H1 (cell line): Measurements from ENCODE around the gene CPSF4. TPM values are rescaled to one million over a fixed set of nuclear protein-coding genes. Genes with fewer than 3 reads are reported as not detected.

Source experiments
- CTCF ChIA-PET: fragments of 300-600 bp; sonication (Branson Sonifier 250); formaldehyde crosslinking; loops from one replicate; lab custom pipeline; 2021; ENCODE audit not compliant: partially characterized antibody; lab: Charles Lee
- POLR2A ChIA-PET: fragments of 300-600 bp; sonication (Branson Sonifier 250); formaldehyde crosslinking; loops from one replicate; lab custom pipeline; 2021; ENCODE audit warnings: inconsistent platforms; ENCODE audit not compliant: partially characterized antibody; lab: Charles Lee
- DNase-seq, 2 experiments: peaks; one replicate each; pipeline versions ENCODE4 v3.0.0 to v3.0.0-alpha.2; 2010 to 2022; ENCODE audit warnings: low spot score in 2 of 2, low read depth in 1 of 2, mixed read lengths in 1 of 2
- FAIRE-seq: peaks from 2 replicates; lab custom pipeline; 2011; peaks lifted over from hg19 to GRCh38; lab: Jason Lieb, UNC
- H2AFZ ChIP-seq: 2 replicates; pipeline ENCODE4 v1.8.1; 2012; ENCODE audit warnings: low read length, inconsistent platforms
- H2AK5ac ChIP-seq: 2 replicates; pipeline ENCODE4 v1.6.1; 2013; ENCODE audit warnings: low read depth, low read length
- H2BK120ac ChIP-seq: replicated peaks from 2 replicates; pipeline ENCODE3; 2013; ENCODE audit warnings: low read depth, low read length, inconsistent platforms
- H2BK12ac ChIP-seq: 2 replicates; pipeline ENCODE4 v1.6.1; 2013; ENCODE audit warnings: low read depth, low read length
- H2BK15ac ChIP-seq: 2 replicates; pipeline ENCODE4 v1.6.1; 2013; ENCODE audit warnings: low read length
- H2BK20ac ChIP-seq: 2 replicates; pipeline ENCODE4 v1.6.1; 2013; ENCODE audit warnings: low read length
- H2BK5ac ChIP-seq: 2 replicates; pipeline ENCODE4 v1.6.1; 2013; ENCODE audit warnings: low read depth, low read length
- H3K14ac ChIP-seq: 2 replicates; pipeline ENCODE4 v1.6.1; 2013; ENCODE audit warnings: inconsistent platforms; ENCODE audit not compliant: insufficient read length
- H3K18ac ChIP-seq: 2 replicates; pipeline ENCODE4 v1.6.1; 2013; ENCODE audit warnings: low read length; ENCODE audit errors: extremely low read depth
- H3K23ac ChIP-seq: 2 replicates; pipeline ENCODE4 v1.6.1; 2013; ENCODE audit warnings: inconsistent platforms; ENCODE audit not compliant: insufficient read length
- H3K23me2 ChIP-seq: 2 replicates; pipeline ENCODE4 v1.6.1; 2013; ENCODE audit warnings: low read depth, low read length
- H3K27ac ChIP-seq: 2 replicates; pipeline ENCODE4 v1.6.1; 2011; ENCODE audit warnings: low read depth, low read length, inconsistent platforms
- H3K27me3 ChIP-seq, 4 experiments: replicated peaks in 1 of 4; 1 replicate in 1 of 4; 2 replicates in 3 of 4; pipeline versions ENCODE4 v1.6.1 to v1.8.1; 2011 to 2013; ENCODE audit warnings: low read length in 3 of 4, mild to moderate bottlenecking in 3 of 4, inconsistent platforms in 2 of 4, mixed read lengths in 2 of 4, moderate library complexity in 1 of 4; ENCODE audit not compliant: control insufficient read depth in 3 of 4, insufficient read depth in 3 of 4; ENCODE audit errors: extremely low read depth in 1 of 4
- H3K36me3 ChIP-seq, 4 experiments: 2 replicates each; pipeline versions ENCODE4 v1.6.1 to v1.8.1; 2011 to 2013; ENCODE audit warnings: mild to moderate bottlenecking in 4 of 4, low read length in 3 of 4, moderate library complexity in 2 of 4, control low read depth in 1 of 4, inconsistent platforms in 1 of 4; ENCODE audit not compliant: insufficient read depth in 4 of 4, control insufficient read depth in 2 of 4
- H3K4ac ChIP-seq: replicated peaks from 2 replicates; pipeline ENCODE3; 2013; ENCODE audit warnings: low read length, low read depth, mixed read lengths, inconsistent platforms; ENCODE audit not compliant: insufficient read length
- H3K4me1 ChIP-seq, 4 experiments: replicated peaks in 1 of 4; 1 replicate in 1 of 4; 2 replicates in 3 of 4; pipeline versions ENCODE4 v1.6.1 to v1.8.1; 2011 to 2013; ENCODE audit warnings: low read length in 3 of 4, inconsistent platforms in 2 of 4, mixed read lengths in 1 of 4; ENCODE audit not compliant: insufficient read depth in 4 of 4, control insufficient read depth in 3 of 4
- H3K4me2 ChIP-seq, 2 experiments: 2 replicates each; pipeline versions ENCODE4 v1.6.1 to v1.8.1; 2011 to 2013; ENCODE audit warnings: low read depth in 2 of 2, low read length in 2 of 2, control low read depth in 1 of 2, inconsistent platforms in 1 of 2, mild to moderate bottlenecking in 1 of 2; ENCODE audit not compliant: insufficient read depth in 1 of 2
- H3K4me3 ChIP-seq, 4 experiments: fragments of 200-600, 300-600 bp in 1 of 4; sonication (generic), shearing (Covaris generic), sonication (Bioruptor Twin) in 1 of 4; 2 replicates each; pipeline versions ENCODE4 v1.5.1 to v1.8.1; 2011 to 2016; ENCODE audit warnings: low read length in 4 of 4, low read depth in 3 of 4, control low read depth in 2 of 4, inconsistent platforms in 2 of 4, mild to moderate bottlenecking in 2 of 4, mixed read lengths in 1 of 4, moderate library complexity in 1 of 4; ENCODE audit not compliant: insufficient read depth in 2 of 4; ENCODE audit errors: extremely low read depth in 1 of 4
- H3K56ac ChIP-seq: replicated peaks from 2 replicates; pipeline ENCODE3; 2013; ENCODE audit warnings: low read depth, mild to moderate bottlenecking, mixed read lengths, low read length, inconsistent platforms; ENCODE audit not compliant: insufficient read length
- H3K79me1 ChIP-seq: 2 replicates; pipeline ENCODE4 v1.6.1; 2013; ENCODE audit warnings: low read depth, low read length, control low read depth
- H3K79me2 ChIP-seq, 2 experiments: 2 replicates each; pipeline versions ENCODE4 v1.6.1 to v1.8.1; 2012 to 2013; ENCODE audit warnings: low read length in 2 of 2, mild to moderate bottlenecking in 2 of 2, inconsistent platforms in 1 of 2; ENCODE audit not compliant: insufficient read depth in 2 of 2, control insufficient read depth in 1 of 2
- H3K9ac ChIP-seq, 4 experiments: replicated peaks in 1 of 4; 1 replicate in 1 of 4; 2 replicates in 3 of 4; pipeline versions ENCODE4 v1.6.1 to v1.8.1; 2011 to 2013; ENCODE audit warnings: low read depth in 3 of 4, low read length in 3 of 4, control low read depth in 2 of 4, mild to moderate bottlenecking in 2 of 4, moderate library complexity in 2 of 4, inconsistent platforms in 1 of 4; ENCODE audit errors: extremely low read depth in 1 of 4
- H3K9me3 ChIP-seq, 2 experiments: 2 replicates each; pipeline versions ENCODE4 v1.6.1 to v1.8.1; 2012 to 2013; ENCODE audit warnings: mild to moderate bottlenecking in 2 of 2, moderate library complexity in 2 of 2, control low read depth in 1 of 2, inconsistent platforms in 1 of 2, low read depth in 1 of 2, low read length in 1 of 2, mixed read lengths in 1 of 2; ENCODE audit not compliant: insufficient read depth in 2 of 2
- H4K20me1 ChIP-seq, 2 experiments: replicated peaks in 1 of 2; 2 replicates each; pipeline versions ENCODE3 to v1.8.1; 2011 to 2013; ENCODE audit warnings: inconsistent platforms in 2 of 2, low read length in 2 of 2, mild to moderate bottlenecking in 1 of 2; ENCODE audit not compliant: insufficient read depth in 2 of 2, control insufficient read depth in 1 of 2
- H4K5ac ChIP-seq: 2 replicates; pipeline ENCODE4 v1.6.1; 2013; ENCODE audit warnings: low read length, low read depth, mixed read lengths, inconsistent platforms; ENCODE audit not compliant: insufficient read length
- H4K8ac ChIP-seq: 2 replicates; pipeline ENCODE4 v1.8.0; 2013; ENCODE audit warnings: mild to moderate bottlenecking, moderate library complexity, low read length, inconsistent platforms; ENCODE audit not compliant: insufficient read depth; ENCODE audit errors: extremely low read depth
- H4K91ac ChIP-seq: replicated peaks from 2 replicates; pipeline ENCODE3; 2013; ENCODE audit warnings: low read length, mixed read lengths, inconsistent platforms; ENCODE audit not compliant: insufficient read length
- JUN ChIP-seq: IDR thresholded peaks from 2 replicates; pipeline ENCODE4 v1.6.1; 2011; ENCODE audit warnings: low read depth, mild to moderate bottlenecking, improper control_type of control experiment, low read length
- NANOG ChIP-seq: IDR thresholded peaks from 2 replicates; pipeline ENCODE4 v1.6.1; 2011; ENCODE audit warnings: low read length, low read depth, mild to moderate bottlenecking, inconsistent platforms; ENCODE audit not compliant: insufficient read depth, poor library complexity, severe bottlenecking
- NRF1 ChIP-seq: IDR thresholded peaks from 2 replicates; pipeline ENCODE4 v1.6.1; 2011; ENCODE audit warnings: mild to moderate bottlenecking, low read depth, low read length, improper control_type of control experiment
- RAD21 ChIP-seq, 2 experiments: IDR thresholded peaks in 1 of 2; conservative IDR thresholded peaks in 1 of 2; 2 replicates each; pipeline ENCODE4 v1.6.1; 2011; ENCODE audit warnings: low read depth in 2 of 2, low read length in 2 of 2, improper control_type of control experiment in 1 of 2, inconsistent platforms in 1 of 2, mild to moderate bottlenecking in 1 of 2, moderate library complexity in 1 of 2
- SAP30 ChIP-seq: fragments of 300-600 bp; sonication (generic); IDR thresholded peaks from 2 replicates; pipeline ENCODE4 v1.7.1; 2012; ENCODE audit warnings: low read length, moderate library complexity, mild to moderate bottlenecking, inconsistent platforms; ENCODE audit not compliant: insufficient read depth, insufficient replicate concordance
- TAF7 ChIP-seq: optimal IDR thresholded peaks from 2 replicates; pipeline ENCODE3; 2011; ENCODE audit warnings: low read depth, mild to moderate bottlenecking, inconsistent platforms, low read length, moderate library complexity, borderline replicate concordance
- TCF12 ChIP-seq: IDR thresholded peaks from 2 replicates; pipeline ENCODE4 v1.6.1; 2011; ENCODE audit warnings: low read depth, mild to moderate bottlenecking, low read length
- WGBS, 2 experiments: shearing (Covaris generic) in 1 of 2; methylation state at CpG; one replicate each; pipeline versions ENCODE4 v1.1.6 to v1.1.7; 2013 to 2015; ENCODE audit warnings: low lambda C conversion rate in 2 of 2, mixed read lengths in 2 of 2, inconsistent platforms in 1 of 2, low coverage in 1 of 2, missing lambda C conversion rate in 1 of 2; ENCODE audit not compliant: insufficient replicate concordance in 2 of 2, insufficient coverage in 1 of 2, insufficient read length in 1 of 2; ENCODE audit errors: extremely low coverage in 1 of 2, missing lambda C conversion rate in 1 of 2; 5-methylcytosine and 5-hydroxymethylcytosine counted together
- polyA plus RNA-seq, 7 experiments: library from polyadenylated mRNA; depleted of rRNA in 3 of 7; stranded (reverse) in 5 of 7; unstranded in 2 of 7; fragments of >200 nt in 5 of 7; fragments of 200-250 nt in 2 of 7; gene quantifications; 1 replicate in 5 of 7; 2 replicates in 1 of 7; 4 replicates in 1 of 7; pipeline versions ENCODE4 v1.2.1 to v1.2.3, GENCODE V29; 2011 to 2013; ENCODE audit warnings: missing spikeins in 2 of 7, mixed read lengths in 2 of 7
- total RNA-seq: library from RNA; stranded (reverse); fragmentation: NEBNext Ultra II Directional; extraction: Animal tissue kit (Norgen Biotek cat#: 25700); gene quantifications from 2 replicates; pipeline ENCODE4 v1.2.1, GENCODE V29; 2021
- TF ChIP-seq, protein P1 (sequence below): IDR thresholded peaks from 2 replicates; pipeline ENCODE4 v1.6.1; 2012; ENCODE audit warnings: low read length, inconsistent platforms

The CPSF4 gene
- total and polyA plus RNA-seq, 2 of the 8 experiments (the other 6 are each of a cell fraction or from before 2014, with no cell fraction given), result 77.5 to 103 TPM

GRCh38 chr7:99485094-99485493, 46.4 kb downstream of the CPSF4 start:
- ChIA-PET CTCF (no interaction called here), POLR2A (interaction anchor here (0.6 to 0.7 kb wide), 2 partner anchors 9 to 10 kb away, joined by 3 read pairs; no protein-coding TSS in a partner anchor)
- no peak overlapping the region for H3K4me3 ChIP-seq
- no peak overlapping the region for H3K56ac ChIP-seq
- H2BK20ac ChIP-seq, result no peak overlapping the region
- H2BK12ac ChIP-seq, result no peak overlapping the region
- no peak overlapping the region for H4K5ac ChIP-seq
- DNase-seq, result no peak
- H3K18ac ChIP-seq, result no peak overlapping the region
- no peak overlapping the region for H3K23ac ChIP-seq
- H3K27ac ChIP-seq, result no peak overlapping the region
- H3K79me1 ChIP-seq, result no peaks in the 10 kb centered on the region
- H4K91ac ChIP-seq, result no peak overlapping the region
- no peaks in the 10 kb centered on the region for H3K4me1 ChIP-seq
- 88% methylated on average over 5 of the region's 5 CpGs; no CpG with 5 or more reads in 1 of the 2 experiments for WGBS, 2 experiments
- no peak overlapping the region for H2AFZ ChIP-seq
- no peak overlapping the region for H2BK120ac ChIP-seq
- H2AK5ac ChIP-seq, result no peak overlapping the region
- peaks cover 0 to 14% (median 4%) of the 10 kb centered on the region in 4 experiments; a peak in 5 of 8 replicates for H3K36me3 ChIP-seq
- TF ChIP-seq TAF7 (no peak), NANOG (no peak), NRF1 (no peak), JUN (no peak), RAD21 (IDR thresholded peaks at IDR 0.05 in 1 of 2, conservative IDR thresholded peaks at IDR 0.05 in 1 of 2; ENCODE audit: low read depth in 2 of 2, low read length in 2 of 2) (no peak), SAP30 (no peak), TCF12 (no peak)
- TF ChIP-seq, protein P1, sequence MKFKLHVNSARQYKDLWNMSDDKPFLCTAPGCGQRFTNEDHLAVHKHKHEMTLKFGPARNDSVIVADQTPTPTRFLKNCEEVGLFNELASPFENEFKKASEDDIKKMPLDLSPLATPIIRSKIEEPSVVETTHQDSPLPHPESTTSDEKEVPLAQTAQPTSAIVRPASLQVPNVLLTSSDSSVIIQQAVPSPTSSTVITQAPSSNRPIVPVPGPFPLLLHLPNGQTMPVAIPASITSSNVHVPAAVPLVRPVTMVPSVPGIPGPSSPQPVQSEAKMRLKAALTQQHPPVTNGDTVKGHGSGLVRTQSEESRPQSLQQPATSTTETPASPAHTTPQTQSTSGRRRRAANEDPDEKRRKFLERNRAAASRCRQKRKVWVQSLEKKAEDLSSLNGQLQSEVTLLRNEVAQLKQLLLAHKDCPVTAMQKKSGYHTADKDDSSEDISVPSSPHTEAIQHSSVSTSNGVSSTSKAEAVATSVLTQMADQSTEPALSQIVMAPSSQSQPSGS, result no peak
- no peak overlapping the region for H2BK15ac ChIP-seq
- H3K27me3 ChIP-seq, result no peaks in the 10 kb centered on the region
- no peak for FAIRE-seq
- H2BK5ac ChIP-seq, result no peak overlapping the region
- H3K14ac ChIP-seq, result no peak overlapping the region
- no peak overlapping the region for H3K9ac ChIP-seq
- H4K20me1 ChIP-seq, result peaks cover 1 to 2% of the 10 kb centered on the region in 2 experiments
- H3K79me2 ChIP-seq, result no peaks in the 10 kb centered on the region
- no peaks in the 10 kb centered on the region for H3K9me3 ChIP-seq
- no peaks in the 10 kb centered on the region for H3K23me2 ChIP-seq
- no peak overlapping the region for H4K8ac ChIP-seq
- no peak overlapping the region for H3K4ac ChIP-seq
- no peak overlapping the region for H3K4me2 ChIP-seq
